Fibroblast of mammary gland (primary cell): ENCODE results near the gene DNAJB2.

Experiments used
- DNase-seq: peaks from one replicate; pipeline ENCODE4 v3.0.0-alpha.2; 2010; ENCODE audit warnings: low read depth
- H3K4me3 ChIP-seq: 2 replicates; pipeline ENCODE4 v1.5.1; 2011; ENCODE audit warnings: low read depth, mild to moderate bottlenecking, low read length, moderate library complexity; ENCODE audit not compliant: control insufficient read depth
- TF ChIP-seq, protein P1 (sequence below): conservative IDR thresholded peaks from 2 replicates; pipeline ENCODE4 v1.5.1; 2011; ENCODE audit warnings: low read depth, low read length, inconsistent platforms; ENCODE audit not compliant: control insufficient read depth, insufficient read depth

The DNAJB2 gene

DNA sequence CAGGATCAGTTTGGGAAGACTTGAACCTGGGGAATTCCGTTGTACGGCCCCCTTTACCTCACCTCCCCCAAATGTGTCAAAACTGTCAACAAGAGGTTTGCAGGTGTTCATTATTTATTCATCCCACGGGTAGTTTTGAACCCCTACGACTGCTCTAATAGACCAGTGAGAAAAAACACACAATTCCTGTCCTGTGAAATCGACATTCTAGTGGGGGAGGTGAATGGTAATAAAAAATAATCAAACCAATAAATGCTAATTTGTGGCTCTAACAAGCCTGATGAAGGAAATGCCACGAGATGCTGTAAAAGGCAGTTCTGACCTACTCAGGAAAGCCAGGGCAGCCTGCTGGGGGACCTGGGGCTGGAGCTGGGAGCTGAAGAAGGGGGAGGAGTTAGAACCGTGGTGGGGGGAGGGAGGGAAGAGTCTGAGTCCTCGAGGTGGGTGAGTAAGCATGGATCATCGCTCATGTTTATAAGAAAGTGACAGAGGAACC is 463 bp upstream of the DNAJB2 start:
- DNase-seq: no peak
- TF ChIP-seq, protein P1, sequence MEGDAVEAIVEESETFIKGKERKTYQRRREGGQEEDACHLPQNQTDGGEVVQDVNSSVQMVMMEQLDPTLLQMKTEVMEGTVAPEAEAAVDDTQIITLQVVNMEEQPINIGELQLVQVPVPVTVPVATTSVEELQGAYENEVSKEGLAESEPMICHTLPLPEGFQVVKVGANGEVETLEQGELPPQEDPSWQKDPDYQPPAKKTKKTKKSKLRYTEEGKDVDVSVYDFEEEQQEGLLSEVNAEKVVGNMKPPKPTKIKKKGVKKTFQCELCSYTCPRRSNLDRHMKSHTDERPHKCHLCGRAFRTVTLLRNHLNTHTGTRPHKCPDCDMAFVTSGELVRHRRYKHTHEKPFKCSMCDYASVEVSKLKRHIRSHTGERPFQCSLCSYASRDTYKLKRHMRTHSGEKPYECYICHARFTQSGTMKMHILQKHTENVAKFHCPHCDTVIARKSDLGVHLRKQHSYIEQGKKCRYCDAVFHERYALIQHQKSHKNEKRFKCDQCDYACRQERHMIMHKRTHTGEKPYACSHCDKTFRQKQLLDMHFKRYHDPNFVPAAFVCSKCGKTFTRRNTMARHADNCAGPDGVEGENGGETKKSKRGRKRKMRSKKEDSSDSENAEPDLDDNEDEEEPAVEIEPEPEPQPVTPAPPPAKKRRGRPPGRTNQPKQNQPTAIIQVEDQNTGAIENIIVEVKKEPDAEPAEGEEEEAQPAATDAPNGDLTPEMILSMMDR: no peak
- H3K4me3 ChIP-seq: no peak overlapping the region

DNA sequence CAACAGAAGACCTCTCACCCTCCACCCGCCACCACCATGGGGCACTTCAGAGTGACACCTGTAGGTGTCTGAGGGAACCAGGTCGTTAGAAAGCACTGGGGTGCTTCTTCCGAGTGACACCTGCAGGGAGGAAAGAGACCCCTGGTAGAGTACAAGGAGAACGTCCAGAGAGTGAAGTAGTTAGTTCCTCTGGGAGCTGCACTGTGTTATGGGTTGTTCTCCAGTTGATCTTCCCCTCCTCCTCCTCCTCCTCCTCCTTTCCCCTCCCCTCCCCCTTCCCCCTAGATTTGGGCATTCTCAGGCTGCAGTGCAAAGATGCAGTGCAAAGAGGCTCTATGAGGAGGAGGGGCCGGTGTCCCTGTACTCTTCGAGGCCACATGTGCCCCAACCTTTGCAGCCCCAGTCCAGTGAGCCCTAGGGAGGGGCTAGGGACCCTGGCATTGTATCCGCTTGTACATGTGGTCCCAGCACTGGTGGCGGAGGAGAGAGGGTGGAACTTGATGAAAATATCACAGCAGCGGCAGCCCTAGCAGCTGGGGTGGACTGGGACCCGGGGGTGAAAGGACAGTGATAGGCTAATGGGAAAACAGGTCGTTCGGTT is 850 bp downstream of the DNAJB2 start:
- no peak for DNase-seq
- TF ChIP-seq, protein P1: no peak
- peak overlapping the region; percentile 69 for H3K4me3 ChIP-seq

DNA sequence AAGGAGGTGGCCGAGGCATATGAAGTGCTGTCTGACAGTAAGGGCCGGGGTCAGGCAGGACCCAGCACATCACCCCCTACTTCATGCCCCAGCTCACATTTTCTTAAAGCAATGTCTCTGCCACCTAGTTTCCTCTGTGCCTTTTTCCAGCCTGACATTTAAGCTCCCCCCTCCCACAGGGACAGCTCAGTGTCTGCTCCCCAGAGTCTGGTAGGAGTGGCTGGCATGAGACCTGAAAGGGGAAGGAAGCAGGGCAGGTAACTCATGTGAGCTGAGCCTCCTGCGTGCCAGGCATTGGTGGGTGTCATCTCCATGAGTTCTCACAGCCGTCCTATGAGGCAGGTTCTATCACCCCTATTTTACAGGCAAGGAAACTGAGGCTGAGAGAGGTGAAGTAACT is 1.5 kb downstream of the DNAJB2 start:
- TF ChIP-seq, protein P1: no peak
- DNase-seq: no peak
- no peak overlapping the region for H3K4me3 ChIP-seq

DNA sequence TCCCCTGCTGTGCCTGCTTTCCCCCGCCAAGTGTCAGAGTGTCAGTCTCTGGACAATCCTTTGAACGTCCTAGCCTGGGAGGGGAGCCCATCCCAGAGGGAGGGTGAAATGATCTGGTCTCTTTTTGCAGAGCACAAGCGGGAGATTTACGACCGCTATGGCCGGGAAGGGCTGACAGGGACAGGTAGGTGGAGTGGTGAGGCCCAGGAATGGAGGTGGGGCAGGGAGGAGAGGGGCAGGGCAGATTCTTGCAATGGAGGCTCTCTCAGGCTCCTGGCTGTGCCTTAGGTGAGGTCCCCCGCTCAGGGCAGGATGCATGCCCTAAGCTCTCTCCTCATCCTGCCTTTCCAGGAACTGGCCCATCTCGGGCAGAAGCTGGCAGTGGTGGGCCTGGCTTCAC is 2.4 kb downstream of the DNAJB2 start:
- H3K4me3 ChIP-seq: no peak overlapping the region
- no peak for DNase-seq
- TF ChIP-seq, protein P1: no peak

DNA sequence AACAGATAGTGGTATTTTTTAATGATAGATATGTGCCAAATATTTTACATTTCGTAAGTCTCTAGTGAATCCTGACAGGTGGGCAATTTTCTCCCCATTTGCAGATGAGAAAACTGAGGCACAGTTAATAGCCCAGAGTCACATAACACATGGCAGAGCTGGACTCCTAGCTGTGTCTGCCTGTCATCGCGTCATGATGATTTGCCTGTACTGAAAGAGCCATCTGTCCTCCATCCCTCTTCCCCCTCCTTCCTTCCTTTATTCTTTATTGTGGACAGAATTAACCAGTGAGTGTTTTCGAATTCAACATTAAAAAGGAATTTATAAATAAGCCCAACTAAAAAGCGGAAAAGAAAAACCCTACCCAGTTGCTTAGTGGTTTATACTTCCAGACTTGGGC is 3.2 kb downstream of the DNAJB2 start:
- TF ChIP-seq, protein P1: no peak
- no peak for DNase-seq
- no peak overlapping the region for H3K4me3 ChIP-seq

GRCh38 chr2:219282943-219283581 is 3.9 kb downstream of the DNAJB2 start:
- TF ChIP-seq, protein P1: no peak
- no peak for DNase-seq

More at GRCh38 chr2:219282943-219283581, 3.9 kb downstream of the DNAJB2 start:
- no peak overlapping the region for H3K4me3 ChIP-seq
